ENCODE data around the gene TFDP1.

TFDP1 gene

GRCh38 chr13:113566227-113566561 is 18.4 kb upstream of the TFDP1 start:
- FAIRE-seq, result no peak
- TF ChIP-seq POLR2A (IDR thresholded peaks at IDR 0.05; ENCODE audit: low read depth, low read length), result no peak
- no peak for DNase-seq (ENCODE audit: insufficient read length, low spot score)

GRCh38 chr13:113567681-113568080 is 16.9 kb upstream of the TFDP1 start:
- FAIRE-seq (no peak), DNase-seq (ENCODE audit: insufficient read length, low spot score) (no peak)
- no peak for TF ChIP-seq POLR2A (IDR thresholded peaks at IDR 0.05; ENCODE audit: low read depth, low read length)

GRCh38 chr13:113573065-113573464 is 11.5 kb upstream of the TFDP1 start:
- TF ChIP-seq POLR2A (IDR thresholded peaks at IDR 0.05; ENCODE audit: low read depth, low read length), result no peak
- no peak for DNase-seq (ENCODE audit: insufficient read length, low spot score)
- FAIRE-seq, result peak; percentile 58

- DNase-seq (ENCODE audit: insufficient read length, low spot score) (no peak), FAIRE-seq (peak; percentile 81)
- TF ChIP-seq POLR2A (IDR thresholded peaks at IDR 0.05; ENCODE audit: low read depth, low read length), result no peak
Observed at GRCh38 chr13:113576597-113576996, 8.0 kb upstream of the TFDP1 start.

GRCh38 chr13:113577881-113578435 is 6.6 kb upstream of the TFDP1 start:
- FAIRE-seq (no peak), DNase-seq (ENCODE audit: insufficient read length, low spot score) (no peak)
- no peak for TF ChIP-seq POLR2A (IDR thresholded peaks at IDR 0.05; ENCODE audit: low read depth, low read length)

GRCh38 chr13:113579686-113580085 is 4.9 kb upstream of the TFDP1 start:
- no peak for TF ChIP-seq POLR2A (IDR thresholded peaks at IDR 0.05; ENCODE audit: low read depth, low read length)
- DNase-seq (ENCODE audit: insufficient read length, low spot score) (no peak), FAIRE-seq (no peak)

- no peak for DNase-seq (ENCODE audit: insufficient read length, low spot score)
- FAIRE-seq, result no peak
- TF ChIP-seq POLR2A (IDR thresholded peaks at IDR 0.05; ENCODE audit: low read depth, low read length), result no peak
Observed at GRCh38 chr13:113581871-113582270, 2.7 kb upstream of the TFDP1 start.

- FAIRE-seq (no peak), DNase-seq (ENCODE audit: insufficient read length, low spot score) (no peak)
- no peak for TF ChIP-seq POLR2A (IDR thresholded peaks at IDR 0.05; ENCODE audit: low read depth, low read length)
Observed at GRCh38 chr13:113582841-113583631, 1.5 kb upstream of the TFDP1 start.

- DNase-seq (ENCODE audit: insufficient read length, low spot score) (peak; percentile 67), FAIRE-seq (no peak)
- no peak for TF ChIP-seq POLR2A (IDR thresholded peaks at IDR 0.05; ENCODE audit: low read depth, low read length)
Observed at GRCh38 chr13:113584870-113585671, 518 bp downstream of the TFDP1 start.

GRCh38 chr13:113585896-113586295 is 1.3 kb downstream of the TFDP1 start:
- no peak for TF ChIP-seq POLR2A (IDR thresholded peaks at IDR 0.05; ENCODE audit: low read depth, low read length)
- no peak for FAIRE-seq
- DNase-seq (ENCODE audit: insufficient read length, low spot score), result no peak

- TF ChIP-seq POLR2A (IDR thresholded peaks at IDR 0.05; ENCODE audit: low read depth, low read length), result no peak
- DNase-seq (ENCODE audit: insufficient read length, low spot score), result no peak
- no peak for FAIRE-seq
Observed at GRCh38 chr13:113586661-113587479, 2.3 kb downstream of the TFDP1 start.

GRCh38 chr13:113588394-113589111 is 4.0 kb downstream of the TFDP1 start:
- TF ChIP-seq POLR2A (IDR thresholded peaks at IDR 0.05; ENCODE audit: low read depth, low read length), result no peak
- FAIRE-seq (no peak), DNase-seq (ENCODE audit: insufficient read length, low spot score) (no peak)

GRCh38 chr13:113589251-113589960 is 4.9 kb downstream of the TFDP1 start:
- TF ChIP-seq POLR2A (IDR thresholded peaks at IDR 0.05; ENCODE audit: low read depth, low read length), result no peak
- DNase-seq (ENCODE audit: insufficient read length, low spot score), result no peak
- no peak for FAIRE-seq

Data from H54 (cell line).